CD4-positive, alpha-beta memory T cell (primary cell): ENCODE results near the gene MYO5A. TPM values are rescaled to one million over a fixed set of nuclear protein-coding genes. Genes with fewer than 3 reads are reported as not detected.
"Not testable (repeated sequence)": the region's sequence is repeated elsewhere in the genome, so short reads cannot be mapped to it uniquely, and the experiment has no call there.

Experiments used
- CTCF ChIA-PET: fragments of 350-600 bp; sonication (Branson Sonifier 250); formaldehyde crosslinking; loops from one replicate; lab custom pipeline; 2021; ENCODE audit warnings: inconsistent platforms; ENCODE audit not compliant: partially characterized antibody; lab: Charles Lee
- POLR2A ChIA-PET: fragments of 350-600 bp; sonication (Branson Sonifier 250); formaldehyde crosslinking; loops from one replicate; lab custom pipeline; 2021; ENCODE audit not compliant: partially characterized antibody; lab: Charles Lee
- DNase-seq, 5 donors: peaks; one replicate each; pipeline versions ENCODE4 v3.0.0 to v3.0.0-alpha.2; 2020 to 2022; ENCODE audit warnings: mixed read lengths in 1 of 5
- H3K27ac ChIP-seq: one replicate; pipeline ENCODE4 v1.7.0; 2013; ENCODE audit warnings: low read depth, low read length
- H3K27me3 ChIP-seq: 2 replicates; pipeline ENCODE4 v1.7.0; 2013; ENCODE audit warnings: mild to moderate bottlenecking, low read length, moderate library complexity; ENCODE audit not compliant: insufficient read depth
- H3K36me3 ChIP-seq: 2 replicates; pipeline ENCODE4 v1.7.0; 2013; ENCODE audit warnings: mild to moderate bottlenecking, low read length, moderate library complexity; ENCODE audit not compliant: insufficient read depth
- H3K4me1 ChIP-seq: 2 replicates; pipeline ENCODE4 v1.7.0; 2013; ENCODE audit warnings: mild to moderate bottlenecking, low read length, moderate library complexity; ENCODE audit not compliant: insufficient read depth
- H3K4me3 ChIP-seq, 2 donors: one replicate each; pipeline ENCODE4 v1.7.0; 2013; ENCODE audit warnings: low read length in 2 of 2, mild to moderate bottlenecking in 1 of 2
- H3K9me3 ChIP-seq, 2 donors: one replicate each; pipeline ENCODE4 v1.7.0; 2013; ENCODE audit warnings: low read length in 2 of 2, control low read depth in 1 of 2; ENCODE audit not compliant: control insufficient read depth in 1 of 2
- H3K27ac Mint-ChIP-seq, 7 donors: one replicate each; pipeline ENCODE4 v1.8.0; 2020 to 2021; ENCODE audit warnings: mixed read lengths in 7 of 7, mild to moderate bottlenecking in 6 of 7, inconsistent platforms in 3 of 7, moderate library complexity in 3 of 7
- H3K27me3 Mint-ChIP-seq, 2 donors: one replicate each; pipeline ENCODE4 v1.8.0; 2020 to 2021; ENCODE audit warnings: mixed read lengths in 2 of 2
- H3K36me3 Mint-ChIP-seq, 2 donors: one replicate each; pipeline ENCODE4 v1.8.0; 2020 to 2021; ENCODE audit warnings: mixed read lengths in 2 of 2, inconsistent platforms in 1 of 2, mild to moderate bottlenecking in 1 of 2
- H3K4me1 Mint-ChIP-seq, 4 donors: one replicate each; pipeline ENCODE4 v1.8.0; 2020 to 2021; ENCODE audit warnings: mixed read lengths in 4 of 4, mild to moderate bottlenecking in 1 of 4
- H3K4me3 Mint-ChIP-seq, 8 donors: one replicate each; pipeline ENCODE4 v1.8.0; 2020 to 2021; ENCODE audit warnings: mixed read lengths in 8 of 8, mild to moderate bottlenecking in 7 of 8, moderate library complexity in 6 of 8, inconsistent platforms in 3 of 8
- H3K9me3 Mint-ChIP-seq, 8 donors: one replicate each; pipeline ENCODE4 v1.8.0; 2020 to 2021; ENCODE audit warnings: mixed read lengths in 8 of 8, mild to moderate bottlenecking in 5 of 8, inconsistent platforms in 3 of 8, moderate library complexity in 1 of 8
- intact Hi-C: fragments of 100-400 bp; cut with micrococcal nuclease; formaldehyde crosslinking; loops from one replicate; pipeline ENCODE4 v1.15.1; 2023
- polyA plus RNA-seq, 2 donors: library from polyadenylated mRNA; unstranded; fragments of 300-500 nt; fragmentation: Illumina TruSeq; gene quantifications; one replicate each; pipeline ENCODE4 v1.2.3, GENCODE V29; 2021
- total RNA-seq, 2 experiments: library from RNA; stranded (reverse); gene quantifications; one replicate each; pipeline ENCODE4 v1.2.3, GENCODE V29; 2021

The MYO5A gene
- total and polyA plus RNA-seq, 4 experiments from 2014 or later = 3.6 to 43.9 (median 25.6) TPM

GRCh38 chr15:52489430-52489829 is 39.2 kb downstream of the MYO5A start:
- H3K36me3 Mint-ChIP-seq, H3K9me3 ChIP-seq, H3K27me3 ChIP-seq, H3K36me3 ChIP-seq, H3K4me3 ChIP-seq, H3K27me3 Mint-ChIP-seq, H3K27ac ChIP-seq, H3K9me3 Mint-ChIP-seq: not testable (repeated sequence)
- intact Hi-C loops = loop anchor here (2.0 kb wide), 1 partner anchor 13 kb away; no protein-coding TSS in a partner anchor
- peak overlapping the region; percentile 7 to 91 (median 78) for H3K27ac Mint-ChIP-seq
- H3K4me1 Mint-ChIP-seq = peaks cover 46 to 78% (median 65%) of the 10 kb centered on the region in 4 donors
- DNase-seq = peak in 4 of 5 donors; percentile 28 to 48 (median 36)
- POLR2A ChIA-PET = interaction anchor here (0.9 to 4.4 kb wide), 2 partner anchors 23 to 30 kb away, joined by 3 to 19 read pairs; no protein-coding TSS in a partner anchor
- H3K4me1 ChIP-seq = peaks cover 77% of the 10 kb centered on the region
- CTCF ChIA-PET = interaction anchor here (1.7 kb wide), 1 partner anchor 23 kb away, joined by 4 read pairs; no protein-coding TSS in a partner anchor
- peak overlapping the region in 7 of 8 donors; percentile 35 to 88 (median 65) for H3K4me3 Mint-ChIP-seq

- no peaks in the 10 kb centered on the region for H3K27me3 ChIP-seq
- peak overlapping the region; percentile 21 to 88 (median 62) for H3K4me3 Mint-ChIP-seq
- H3K4me1 ChIP-seq = peaks cover 79% of the 10 kb centered on the region
- peaks cover 0 to 1% of the 10 kb centered on the region in 2 donors for H3K36me3 Mint-ChIP-seq
- H3K36me3 ChIP-seq = no peaks in the 10 kb centered on the region
- ChIA-PET CTCF (interaction anchor here (1.1 to 3.0 kb wide), 5 partner anchors 8 to 112 kb away, joined by 4 to 10 read pairs (median 4); no protein-coding TSS in a partner anchor), POLR2A (interaction anchor here (0.9 to 4.4 kb wide), 3 partner anchors 19 to 31 kb away, joined by 3 to 19 read pairs (median 4); no protein-coding TSS in a partner anchor)
- intact Hi-C loops = loop anchor here (2.0 kb wide), 1 partner anchor 14 kb away; no protein-coding TSS in a partner anchor
- peak overlapping the region; percentile 7 to 91 (median 72) for H3K27ac Mint-ChIP-seq
- DNase-seq = no peak
- no peak overlapping the region for H3K27ac ChIP-seq
- H3K4me3 ChIP-seq = no peak overlapping the region
- peaks cover 48 to 80% (median 66%) of the 10 kb centered on the region in 4 donors for H3K4me1 Mint-ChIP-seq
- no peaks in the 10 kb centered on the region for H3K9me3 ChIP-seq
- H3K9me3 Mint-ChIP-seq = no peaks in the 10 kb centered on the region
- no peaks in the 10 kb centered on the region for H3K27me3 Mint-ChIP-seq
Observed at GRCh38 chr15:52488830-52489229, 39.9 kb downstream of the MYO5A start.

GRCh38 chr15:52486003-52486996 is 42.4 kb downstream of the MYO5A start:
- Mint-ChIP-seq H3K4me3 (peak overlapping the region in 7 of 8 donors; percentile 29 to 78 (median 57)), H3K27ac (peak overlapping the region in 6 of 7 donors; percentile 24 to 95 (median 80)), H3K36me3 (no peaks in the 10 kb centered on the region), H3K4me1 (peaks cover 59 to 85% (median 75%) of the 10 kb centered on the region in 4 donors), H3K27me3 (no peaks in the 10 kb centered on the region), H3K9me3 (peaks cover 0 to 2% (median 0%) of the 10 kb centered on the region in 8 donors)
- H3K27me3 ChIP-seq = no peaks in the 10 kb centered on the region
- H3K4me3 ChIP-seq = no peak overlapping the region
- H3K27ac ChIP-seq = no peak overlapping the region
- peaks cover 92% of the 10 kb centered on the region for H3K4me1 ChIP-seq
- CTCF ChIA-PET = interaction anchor here (1.0 to 3.0 kb wide), 2 partner anchors 22 to 38 kb away, joined by 3 to 10 read pairs; no protein-coding TSS in a partner anchor
- no peaks in the 10 kb centered on the region for H3K36me3 ChIP-seq
- DNase-seq = no peak
- POLR2A ChIA-PET = interaction anchor here (0.6 to 4.4 kb wide), 6 partner anchors 18 to 230 kb away, joined by 3 to 19 read pairs (median 3); partner anchors contain the start of gene MYO5A
- intact Hi-C loops = no loop called here
- no peaks in the 10 kb centered on the region for H3K9me3 ChIP-seq

- Mint-ChIP-seq H3K36me3 (no peaks in the 10 kb centered on the region), H3K27ac (no peak overlapping the region), H3K4me1 (peaks cover 65 to 91% (median 81%) of the 10 kb centered on the region in 4 donors), H3K4me3 (no peak overlapping the region), H3K27me3 (no peaks in the 10 kb centered on the region), H3K9me3 (peaks cover 0 to 2% (median 0%) of the 10 kb centered on the region in 8 donors)
- DNase-seq = no peak
- CTCF ChIA-PET = interaction anchor here (0.9 kb wide), 1 partner anchor 39 kb away, joined by 3 read pairs; no protein-coding TSS in a partner anchor
- intact Hi-C loops = no loop called here
- no peak overlapping the region for H3K4me3 ChIP-seq
- H3K36me3 ChIP-seq = no peaks in the 10 kb centered on the region
- H3K9me3 ChIP-seq = no peaks in the 10 kb centered on the region
- H3K4me1 ChIP-seq = peaks cover 98% of the 10 kb centered on the region
- no peaks in the 10 kb centered on the region for H3K27me3 ChIP-seq
- POLR2A ChIA-PET = no interaction called here
- H3K27ac ChIP-seq = no peak overlapping the region
Observed at GRCh38 chr15:52485290-52485689, 43.4 kb downstream of the MYO5A start.

GRCh38 chr15:52483707-52484106 is 45.0 kb downstream of the MYO5A start:
- intact Hi-C loops = loop anchor here (5.0 kb wide), 3 partner anchors 84 to 249 kb away; partner anchors contain the start of genes ARPP19 and ATOSA
- H3K9me3 ChIP-seq = no peaks in the 10 kb centered on the region
- H3K36me3 Mint-ChIP-seq = no peaks in the 10 kb centered on the region
- H3K4me1 Mint-ChIP-seq = peaks cover 63 to 86% (median 76%) of the 10 kb centered on the region in 4 donors
- no peaks in the 10 kb centered on the region for H3K27me3 Mint-ChIP-seq
- peaks cover 0 to 2% (median 0%) of the 10 kb centered on the region in 8 donors for H3K9me3 Mint-ChIP-seq
- no peak for DNase-seq
- H3K4me3 Mint-ChIP-seq = peak overlapping the region in 7 of 8 donors; percentile 1 to 61 (median 17)
- CTCF ChIA-PET = no interaction called here
- H3K4me3 ChIP-seq = no peak overlapping the region
- H3K27ac Mint-ChIP-seq = peak overlapping the region; percentile 30 to 97 (median 80)
- H3K36me3 ChIP-seq = no peaks in the 10 kb centered on the region
- peaks cover 98% of the 10 kb centered on the region for H3K4me1 ChIP-seq
- POLR2A ChIA-PET = interaction anchor here (1.4 to 5.3 kb wide), 3 partner anchors 24 to 85 kb away, joined by 4 to 50 read pairs (median 9); partner anchors contain the start of genes ARPP19 and MYO5A
- H3K27me3 ChIP-seq = no peaks in the 10 kb centered on the region
- H3K27ac ChIP-seq = no peak overlapping the region

- Mint-ChIP-seq H3K27ac (peak overlapping the region; percentile 67 to 97 (median 91)), H3K36me3 (no peaks in the 10 kb centered on the region), H3K4me3 (peak overlapping the region; percentile 57 to 86 (median 65)), H3K9me3 (peaks cover 0 to 2% (median 0%) of the 10 kb centered on the region in 8 donors), H3K27me3 (no peaks in the 10 kb centered on the region), H3K4me1 (peaks cover 62 to 87% (median 69%) of the 10 kb centered on the region in 4 donors)
- CTCF ChIA-PET = interaction anchor here (0.7 to 1.2 kb wide), 3 partner anchors 12 to 46 kb away, joined by 3 to 6 read pairs (median 4); partner anchors contain the start of gene MYO5A
- no peaks in the 10 kb centered on the region for H3K27me3 ChIP-seq
- H3K4me3 ChIP-seq = no peak overlapping the region
- H3K36me3 ChIP-seq = no peaks in the 10 kb centered on the region
- DNase-seq = peak; percentile 84 to 90 (median 85)
- no peaks in the 10 kb centered on the region for H3K9me3 ChIP-seq
- peak overlapping the region; percentile 44 for H3K27ac ChIP-seq
- POLR2A ChIA-PET = interaction anchor here (1.0 to 5.3 kb wide), 13 partner anchors 9 to 303 kb away, joined by 3 to 50 read pairs (median 5); partner anchors contain the start of genes ARPP19, ATOSA and MYO5A
- intact Hi-C loops = loop anchor here (1.0 to 5.0 kb wide), 5 partner anchors 18 to 250 kb away; partner anchors contain the start of genes ARPP19 and ATOSA
- peaks cover 88% of the 10 kb centered on the region for H3K4me1 ChIP-seq
Observed at GRCh38 chr15:52481915-52482314, 46.8 kb downstream of the MYO5A start.
